ENCODE results near the gene OARD1.
"Not testable (repeated sequence)": the region's sequence is repeated elsewhere in the genome, so short reads cannot be mapped to it uniquely, and the experiment has no call there.

The OARD1 gene

DNA sequence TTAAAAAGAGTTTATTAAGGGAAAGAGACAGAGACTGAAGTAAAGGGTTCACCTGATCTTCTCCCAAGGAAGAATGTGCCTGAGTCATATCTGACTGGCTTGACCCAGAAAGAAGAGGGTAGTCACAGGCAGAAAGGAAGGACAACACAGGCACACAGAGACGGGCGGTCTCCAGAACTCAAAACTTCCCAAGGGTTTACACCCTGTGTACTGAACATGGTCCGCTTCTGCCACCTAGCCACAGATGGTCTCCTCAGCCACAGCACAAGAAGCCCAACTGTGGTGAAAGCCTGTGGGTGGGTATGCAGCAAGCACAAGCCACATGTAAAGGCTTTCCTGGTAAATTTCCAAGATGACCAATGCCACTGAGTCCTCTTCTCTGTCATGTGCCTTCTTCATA, 50.3 kb downstream of the OARD1 start:
- DNase-seq = no peak

GRCh38 chr6:41017663-41018062, 54.5 kb downstream of the OARD1 start:
- DNase-seq = no peak

- DNase-seq = not testable (repeated sequence)
Observed at GRCh38 chr6:41015860-41016259, 56.3 kb downstream of the OARD1 start.

DNA sequence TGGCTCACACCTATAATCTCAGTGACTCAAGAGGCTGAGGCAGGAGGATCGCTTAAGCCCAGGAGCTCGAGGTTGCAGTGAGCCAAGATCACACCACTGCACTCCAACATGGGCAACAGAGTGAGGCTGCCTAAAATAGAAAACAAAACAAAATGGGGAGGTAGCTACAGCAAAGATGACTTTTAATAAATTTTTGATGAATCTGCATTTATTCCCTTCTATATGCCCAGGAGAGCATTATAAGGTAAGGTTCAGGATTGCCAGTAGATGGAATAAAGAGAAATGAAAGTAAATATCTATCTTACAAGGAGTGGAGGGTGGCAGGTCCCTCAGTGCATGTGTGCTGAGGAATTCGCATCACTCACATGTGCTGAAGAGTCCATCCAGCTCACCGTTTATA, 57.4 kb downstream of the OARD1 start:
- DNase-seq = no peak
